ENCODE data around the gene ARHGAP12.

Gene ARHGAP12

DNA sequence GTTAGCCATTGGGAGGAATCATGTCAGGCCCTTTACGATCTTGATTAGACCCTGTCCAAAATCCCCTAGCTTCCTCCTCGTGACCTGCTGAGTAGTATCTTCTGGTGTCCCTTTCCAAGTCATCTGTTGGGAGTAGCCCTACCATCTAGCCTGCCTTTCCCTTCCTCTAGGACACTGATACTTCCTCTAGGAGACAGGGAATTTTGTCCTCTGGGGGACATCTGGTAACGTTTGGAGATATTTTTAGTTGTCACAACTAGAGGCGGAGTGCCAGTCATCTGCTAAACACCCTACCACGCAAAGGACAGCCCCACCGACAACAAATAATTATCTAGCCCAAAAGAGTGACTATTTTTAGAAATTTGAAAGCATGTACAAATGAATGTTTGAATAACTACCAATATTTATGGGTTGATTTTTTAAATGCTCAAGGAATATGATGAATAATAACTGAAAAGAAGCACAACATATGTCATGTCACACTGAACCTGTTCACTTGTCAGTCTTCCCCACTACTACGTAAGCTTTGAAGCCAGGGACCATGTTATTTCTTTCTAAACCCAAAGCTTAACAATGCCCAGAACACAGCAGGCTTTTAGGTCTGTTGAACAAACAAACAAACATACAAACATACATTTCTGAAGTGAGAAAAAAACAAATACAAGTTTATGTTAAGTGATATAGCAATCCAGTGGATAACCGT, 105.9 kb downstream of the ARHGAP12 start:
- H3K4me3 ChIP-seq (ENCODE audit: control insufficient read depth, low read depth, low read length) = no peak overlapping the region
- TF ChIP-seq, protein P1, sequence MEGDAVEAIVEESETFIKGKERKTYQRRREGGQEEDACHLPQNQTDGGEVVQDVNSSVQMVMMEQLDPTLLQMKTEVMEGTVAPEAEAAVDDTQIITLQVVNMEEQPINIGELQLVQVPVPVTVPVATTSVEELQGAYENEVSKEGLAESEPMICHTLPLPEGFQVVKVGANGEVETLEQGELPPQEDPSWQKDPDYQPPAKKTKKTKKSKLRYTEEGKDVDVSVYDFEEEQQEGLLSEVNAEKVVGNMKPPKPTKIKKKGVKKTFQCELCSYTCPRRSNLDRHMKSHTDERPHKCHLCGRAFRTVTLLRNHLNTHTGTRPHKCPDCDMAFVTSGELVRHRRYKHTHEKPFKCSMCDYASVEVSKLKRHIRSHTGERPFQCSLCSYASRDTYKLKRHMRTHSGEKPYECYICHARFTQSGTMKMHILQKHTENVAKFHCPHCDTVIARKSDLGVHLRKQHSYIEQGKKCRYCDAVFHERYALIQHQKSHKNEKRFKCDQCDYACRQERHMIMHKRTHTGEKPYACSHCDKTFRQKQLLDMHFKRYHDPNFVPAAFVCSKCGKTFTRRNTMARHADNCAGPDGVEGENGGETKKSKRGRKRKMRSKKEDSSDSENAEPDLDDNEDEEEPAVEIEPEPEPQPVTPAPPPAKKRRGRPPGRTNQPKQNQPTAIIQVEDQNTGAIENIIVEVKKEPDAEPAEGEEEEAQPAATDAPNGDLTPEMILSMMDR (IDR thresholded peaks at IDR 0.05; ENCODE audit: control insufficient read depth, insufficient read depth, low read depth, low read length, missing control alignments) = no peak
- no peak for DNase-seq (ENCODE audit: low read depth)

DNA sequence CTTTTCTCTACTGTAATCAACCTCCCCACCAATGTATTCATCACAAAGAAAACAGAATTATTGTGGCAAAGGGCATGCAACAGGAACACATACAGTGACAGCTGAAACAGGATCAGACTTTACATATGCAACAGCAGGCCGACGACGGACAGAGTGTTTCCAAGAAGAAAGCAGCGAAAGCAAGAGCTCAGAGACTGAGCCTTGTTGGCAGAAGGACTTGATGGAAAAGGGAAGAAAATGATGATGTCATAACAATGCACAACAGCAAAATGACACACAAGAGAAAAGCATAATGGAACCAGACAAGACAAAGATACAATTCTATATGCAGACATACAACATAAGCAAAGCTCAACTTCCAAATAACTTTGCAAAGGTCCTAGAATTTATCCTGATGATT, 106.5 kb downstream of the ARHGAP12 start:
- TF ChIP-seq, protein P1 (IDR thresholded peaks at IDR 0.05; ENCODE audit: control insufficient read depth, insufficient read depth, low read depth, low read length, missing control alignments) = no peak

DNA sequence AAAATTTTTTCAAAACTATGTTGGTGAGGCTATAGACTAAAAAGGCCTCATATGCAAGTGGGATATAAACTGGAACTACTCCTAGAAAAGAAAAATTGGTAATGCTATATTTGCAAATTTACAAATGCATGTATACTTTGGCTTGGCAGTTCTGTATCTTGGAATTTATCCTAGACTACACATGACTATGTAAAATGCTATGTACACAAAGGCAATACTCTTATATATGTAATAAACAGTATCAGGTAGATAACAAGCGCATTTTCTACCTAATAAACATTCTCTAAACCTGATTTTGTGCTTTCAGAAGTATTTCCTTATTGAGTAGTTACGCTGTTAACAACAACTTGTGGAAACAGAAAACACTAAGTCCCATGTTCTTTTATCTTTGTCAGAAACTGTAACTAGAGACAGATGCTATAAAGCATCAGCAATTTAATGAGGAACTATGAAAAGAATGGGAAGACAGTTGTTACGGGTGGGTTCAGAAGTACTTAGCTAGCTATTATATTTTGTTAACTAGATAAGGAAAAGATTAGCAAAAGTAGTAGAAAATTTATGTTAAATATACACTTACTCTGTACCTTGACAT, 107.8 kb downstream of the ARHGAP12 start:
- no peak overlapping the region for H3K4me3 ChIP-seq (ENCODE audit: control insufficient read depth, low read depth, low read length)
- TF ChIP-seq, protein P1 (IDR thresholded peaks at IDR 0.05; ENCODE audit: control insufficient read depth, insufficient read depth, low read depth, low read length, missing control alignments) = no peak
- no peak for DNase-seq (ENCODE audit: low read depth)

More for the DNA sequence above, 106.5 kb downstream of the ARHGAP12 start:
- H3K4me3 ChIP-seq (ENCODE audit: control insufficient read depth, low read depth, low read length) = no peak overlapping the region
- DNase-seq (ENCODE audit: low read depth) = no peak

DNA sequence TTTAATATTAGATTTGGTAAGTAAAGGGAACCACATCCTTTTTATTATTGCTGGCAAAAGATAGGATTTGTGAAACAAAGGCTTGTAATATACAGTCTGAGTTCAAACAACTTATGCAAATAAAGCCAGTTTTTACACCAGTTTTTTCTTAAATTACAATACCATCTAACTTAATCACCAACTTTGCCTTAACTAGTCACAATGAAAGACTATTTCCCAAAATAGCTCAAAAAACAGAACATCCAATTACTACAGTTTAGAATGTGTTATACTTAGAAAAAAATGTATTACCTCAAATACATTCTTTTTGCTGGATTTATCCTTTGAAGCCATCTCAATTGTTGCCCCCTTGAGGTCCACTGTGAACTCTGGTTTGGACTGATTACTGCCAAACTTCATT, 108.5 kb downstream of the ARHGAP12 start:
- no peak for DNase-seq (ENCODE audit: low read depth)
- no peak overlapping the region for H3K4me3 ChIP-seq (ENCODE audit: control insufficient read depth, low read depth, low read length)
- TF ChIP-seq, protein P1 (IDR thresholded peaks at IDR 0.05; ENCODE audit: control insufficient read depth, insufficient read depth, low read depth, low read length, missing control alignments) = no peak

DNA sequence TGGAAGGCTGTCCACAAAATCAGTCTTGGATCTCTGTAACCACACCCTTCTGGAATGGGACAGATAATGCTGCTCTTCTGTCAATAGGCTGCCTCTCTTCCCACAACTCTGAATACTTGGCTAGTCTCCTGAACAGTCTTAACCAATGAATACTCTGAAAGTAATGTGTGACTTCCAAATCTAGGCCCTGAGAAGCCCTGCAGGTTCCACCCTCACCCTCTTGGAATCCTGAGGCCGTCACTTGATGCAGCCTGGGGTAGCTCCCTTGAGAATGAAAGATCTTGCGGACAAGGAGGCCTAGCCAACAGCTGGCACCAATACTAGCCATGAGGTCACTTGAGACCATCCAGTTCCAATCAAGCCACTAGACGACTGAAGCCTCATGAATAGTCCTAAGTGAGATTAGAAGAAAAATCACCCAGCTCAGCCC, 109.2 kb downstream of the ARHGAP12 start:
- TF ChIP-seq, protein P1 (IDR thresholded peaks at IDR 0.05; ENCODE audit: control insufficient read depth, insufficient read depth, low read depth, low read length, missing control alignments) = no peak
- H3K4me3 ChIP-seq (ENCODE audit: control insufficient read depth, low read depth, low read length) = no peak overlapping the region
- DNase-seq (ENCODE audit: low read depth) = no peak

DNA sequence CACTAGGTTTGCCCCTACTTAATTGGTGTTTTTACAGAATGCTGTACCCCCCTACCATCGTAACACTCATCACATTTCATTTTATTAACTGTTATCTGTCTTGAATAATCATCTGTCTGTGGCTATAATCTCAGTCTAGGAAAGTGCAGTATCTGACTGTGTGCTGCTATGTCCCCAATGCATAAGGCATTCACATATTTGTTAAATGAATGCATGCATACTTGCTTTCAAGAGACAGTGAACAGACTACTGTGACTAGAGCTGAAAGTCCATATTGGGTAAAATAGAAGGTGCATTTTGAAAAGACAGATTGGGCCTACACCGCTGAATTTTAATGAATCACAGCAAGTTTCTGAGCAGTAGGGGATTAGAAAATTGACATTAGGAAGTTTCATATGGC, 112.3 kb downstream of the ARHGAP12 start:
- DNase-seq (ENCODE audit: low read depth) = no peak
- H3K4me3 ChIP-seq (ENCODE audit: control insufficient read depth, low read depth, low read length) = no peak overlapping the region
- TF ChIP-seq, protein P1 (IDR thresholded peaks at IDR 0.05; ENCODE audit: control insufficient read depth, insufficient read depth, low read depth, low read length, missing control alignments) = no peak
